Central memory CD4-positive, alpha-beta T cell (primary cell): ENCODE data around the gene SMIM36.
"Not testable (repeated sequence)": the region's sequence is repeated elsewhere in the genome, so short reads cannot be mapped to it uniquely, and the experiment has no call there.

Source experiments
- DNase-seq: peaks from one replicate; pipeline ENCODE4 v3.0.0; 2022
- total RNA-seq, 3 experiments: gene quantifications; one replicate each; lab custom pipeline; 2026; lab: John Stamatoyannopoulos, UW

SMIM36 gene
- 0 reads per million in 3 experiments for total RNA-seq

GRCh38 chr17:55510986-55511721 is at the start of gene SMIM36:
Gene SMIM36, minus strand, starts transcription at chr17:55511452.
- DNase-seq = no peak

- DNase-seq = no peak
Observed at GRCh38 chr17:55555772-55556171, 44.5 kb upstream of the SMIM36 start.

- DNase-seq = no peak
Observed at GRCh38 chr17:55549140-55549539, 37.9 kb upstream of the SMIM36 start.

GRCh38 chr17:55546991-55547664 is 35.9 kb upstream of the SMIM36 start:
- DNase-seq = no peak

- no peak for DNase-seq
Observed at GRCh38 chr17:55546481-55546880, 35.2 kb upstream of the SMIM36 start.

- DNase-seq = no peak
Observed at GRCh38 chr17:55545806-55546205, 34.6 kb upstream of the SMIM36 start.

GRCh38 chr17:55543709-55544108 is 32.5 kb upstream of the SMIM36 start:
- no peak for DNase-seq

- DNase-seq = no peak
Observed at GRCh38 chr17:55540414-55541091, 29.3 kb upstream of the SMIM36 start.

GRCh38 chr17:55536205-55536604 is 25.0 kb upstream of the SMIM36 start:
- no peak for DNase-seq

GRCh38 chr17:55533608-55534007 is 22.4 kb upstream of the SMIM36 start:
- DNase-seq = no peak

- no peak for DNase-seq
Observed at GRCh38 chr17:55532670-55533069, 21.4 kb upstream of the SMIM36 start.

- DNase-seq = no peak
Observed at GRCh38 chr17:55531053-55531728, 19.9 kb upstream of the SMIM36 start.

- DNase-seq = no peak
Observed at GRCh38 chr17:55530064-55530463, 18.8 kb upstream of the SMIM36 start.

GRCh38 chr17:55527540-55528118 is 16.4 kb upstream of the SMIM36 start:
- no peak for DNase-seq

- DNase-seq = no peak
Observed at GRCh38 chr17:55524440-55525220, 13.4 kb upstream of the SMIM36 start.

- not testable (repeated sequence) for DNase-seq
Observed at GRCh38 chr17:55523032-55523431, 11.8 kb upstream of the SMIM36 start.

- no peak for DNase-seq
Observed at GRCh38 chr17:55521186-55521585, 9.9 kb upstream of the SMIM36 start.

- no peak for DNase-seq
Observed at GRCh38 chr17:55520402-55520801, 9.2 kb upstream of the SMIM36 start.

- DNase-seq = no peak
Observed at GRCh38 chr17:55518510-55518909, 7.3 kb upstream of the SMIM36 start.

- peak; percentile 50 for DNase-seq
Observed at GRCh38 chr17:55513885-55514590, 2.8 kb upstream of the SMIM36 start.

GRCh38 chr17:55507669-55508068 is 3.6 kb downstream of the SMIM36 start:
- DNase-seq = not testable (repeated sequence)
